GM23338 (cell line): ENCODE results near the gene EYS. TPM values are rescaled to one million over a fixed set of nuclear protein-coding genes. Genes with fewer than 3 reads are reported as not detected.
A peak's percentile ranks its signal among the peaks of the same experiment; 100 is the strongest.

ENCODE experiments used
- ATAC-seq: fragments of 200-7000 bp; cut with Tn5 transposase; 3 replicates; pipeline ENCODE4 v1.9.1; 2020
- DNase-seq: peaks from one replicate; pipeline ENCODE4 v3.0.0-alpha.2; 2015; ENCODE audit warnings: low spot score
- H2AFZ ChIP-seq: fragments of 200-600 bp; sonication (generic); 2 replicates; pipeline ENCODE4 v1.8.0; 2016; ENCODE audit warnings: antibody characterized with exemption, mild to moderate bottlenecking, moderate library complexity
- H3F3A ChIP-seq: fragments of 200-600 bp; sonication (generic); replicated peaks from 2 replicates; pipeline ENCODE4 v1.8.0; 2017; ENCODE audit warnings: antibody characterized with exemption, mixed run types, low read depth
- H3K27ac ChIP-seq: fragments of 200-600 bp; sonication (generic); 2 replicates; pipeline ENCODE4 v1.6.1; 2016; ENCODE audit warnings: low read depth
- H3K27me3 ChIP-seq: fragments of 200-600 bp; sonication (generic); 2 replicates; pipeline ENCODE4 v1.8.0; 2016; ENCODE audit warnings: mild to moderate bottlenecking, mixed run types, moderate library complexity; ENCODE audit not compliant: insufficient read depth
- H3K36me3 ChIP-seq: fragments of 200-600 bp; sonication (generic); 2 replicates; pipeline ENCODE4 v1.8.0; 2016; ENCODE audit warnings: mild to moderate bottlenecking; ENCODE audit not compliant: insufficient read depth
- H3K4me1 ChIP-seq: fragments of 200-600 bp; sonication (generic); 2 replicates; pipeline ENCODE4 v1.8.0; 2016; ENCODE audit warnings: mild to moderate bottlenecking, moderate library complexity; ENCODE audit not compliant: insufficient read depth
- H3K4me2 ChIP-seq: fragments of 200-600 bp; sonication (generic); 2 replicates; pipeline ENCODE4 v1.7.1; 2017; ENCODE audit warnings: mixed run types
- H3K4me3 ChIP-seq: fragments of 200-600 bp; sonication (generic); 2 replicates; pipeline ENCODE4 v1.6.1; 2016; ENCODE audit warnings: mixed run types
- H3K79me2 ChIP-seq: fragments of 200-600 bp; sonication (generic); replicated peaks from 2 replicates; pipeline ENCODE4 v1.8.0; 2017; ENCODE audit warnings: mild to moderate bottlenecking; ENCODE audit not compliant: insufficient read depth
- H3K9me2 ChIP-seq: fragments of 200-600 bp; sonication (generic); 2 replicates; pipeline ENCODE4 v1.8.0; 2017; ENCODE audit not compliant: insufficient read depth
- H4K20me1 ChIP-seq: fragments of 200-600 bp; sonication (generic); replicated peaks from 2 replicates; pipeline ENCODE4 v1.8.0; 2017; ENCODE audit warnings: mild to moderate bottlenecking; ENCODE audit not compliant: insufficient read depth
- H3K27ac Mint-ChIP-seq: 2 replicates; pipeline ENCODE4 v1.8.0; 2020; ENCODE audit warnings: inconsistent platforms, mild to moderate bottlenecking, moderate library complexity, mixed read lengths
- H3K27me3 Mint-ChIP-seq: 3 replicates; pipeline ENCODE4 v1.8.0; 2022; ENCODE audit warnings: low read depth, mild to moderate bottlenecking, moderate library complexity, mixed read lengths, inconsistent platforms; ENCODE audit not compliant: insufficient read depth, poor library complexity
- H3K36me3 Mint-ChIP-seq: 3 replicates; pipeline ENCODE4 v1.8.0; 2021; ENCODE audit warnings: low read depth, mild to moderate bottlenecking, inconsistent platforms, moderate library complexity, mixed read lengths
- H3K4me1 Mint-ChIP-seq: 3 replicates; pipeline ENCODE4 v1.8.0; 2020; ENCODE audit warnings: mild to moderate bottlenecking, inconsistent platforms, mixed read lengths
- H3K4me3 Mint-ChIP-seq: 3 replicates; pipeline ENCODE4 v1.8.0; 2021; ENCODE audit warnings: moderate library complexity, mild to moderate bottlenecking, inconsistent platforms, mixed read lengths
- H3K9me3 Mint-ChIP-seq: 3 replicates; pipeline ENCODE4 v1.8.0; 2020; ENCODE audit warnings: moderate library complexity, mild to moderate bottlenecking, inconsistent platforms, mixed read lengths
- CREB1 ChIP-seq: fragments of 250-450 bp; sonication (Bioruptor Pico); IDR thresholded peaks from 2 replicates; pipeline ENCODE4 v1.5.0; 2020; ENCODE audit warnings: low read depth, mild to moderate bottlenecking, moderate library complexity
- EZH2 ChIP-seq: fragments of 200-600 bp; sonication (generic); IDR thresholded peaks from one replicate; pipeline ENCODE4 v1.8.0; 2017; ENCODE audit warnings: antibody characterized with exemption, mild to moderate bottlenecking, low read depth; ENCODE audit not compliant: unreplicated experiment
- EZH2phosphoT487 ChIP-seq: fragments of 200-600 bp; sonication (generic); IDR thresholded peaks from one replicate; pipeline ENCODE4 v1.8.1; 2018; ENCODE audit warnings: antibody characterized with exemption; ENCODE audit not compliant: unreplicated experiment
- JUNB ChIP-seq: IDR thresholded peaks from one replicate; pipeline ENCODE4 v1.6.1; 2016; ENCODE audit warnings: antibody characterized with exemption; ENCODE audit not compliant: unreplicated experiment
- POLR2AphosphoS5 ChIP-seq: IDR thresholded peaks from 2 replicates; pipeline ENCODE4 v1.6.1; 2016; ENCODE audit warnings: antibody characterized with exemption, low read depth
- STAT1 ChIP-seq: IDR thresholded peaks from one replicate; pipeline ENCODE4 v1.6.1; 2016; ENCODE audit warnings: antibody characterized with exemption; ENCODE audit not compliant: unreplicated experiment
- ZNF114 ChIP-seq: fragments of 250-450 bp; sonication (Bioruptor Pico); IDR thresholded peaks from 2 replicates; pipeline ENCODE4 v1.5.0; 2020; ENCODE audit warnings: mild to moderate bottlenecking, moderate library complexity
- polyA plus RNA-seq: library from polyadenylated mRNA; unstranded; fragments of >200 nt; fragmentation: Nextera tagmentation; extraction: Ambion mirVana; gene quantifications from 2 replicates; pipeline ENCODE4 v1.2.1, GENCODE V29; 2016
- total RNA-seq: library from RNA; depleted of rRNA; stranded (reverse); fragments of >200 nt; shearing (Covaris generic); gene quantifications from 2 replicates; pipeline ENCODE4 v1.2.3, GENCODE V29; 2014
- TF ChIP-seq, protein P1 (sequence below): IDR thresholded peaks from one replicate; pipeline ENCODE4 v1.6.1; 2018; ENCODE audit warnings: antibody characterized with exemption; ENCODE audit not compliant: unreplicated experiment
- TF ChIP-seq, protein P2 (sequence below): IDR thresholded peaks from 2 replicates; pipeline ENCODE4 v1.6.1; 2016; ENCODE audit warnings: antibody characterized with exemption
- TF ChIP-seq, protein P3 (sequence below): fragments of 250-450 bp; sonication (Bioruptor Pico); IDR thresholded peaks from 2 replicates; pipeline ENCODE4 v1.5.0; 2020; ENCODE audit warnings: mild to moderate bottlenecking, moderate library complexity

Gene EYS
- total and polyA plus RNA-seq, 2 experiments from 2014 or later, result 0.38 to 0.52 TPM

DNA sequence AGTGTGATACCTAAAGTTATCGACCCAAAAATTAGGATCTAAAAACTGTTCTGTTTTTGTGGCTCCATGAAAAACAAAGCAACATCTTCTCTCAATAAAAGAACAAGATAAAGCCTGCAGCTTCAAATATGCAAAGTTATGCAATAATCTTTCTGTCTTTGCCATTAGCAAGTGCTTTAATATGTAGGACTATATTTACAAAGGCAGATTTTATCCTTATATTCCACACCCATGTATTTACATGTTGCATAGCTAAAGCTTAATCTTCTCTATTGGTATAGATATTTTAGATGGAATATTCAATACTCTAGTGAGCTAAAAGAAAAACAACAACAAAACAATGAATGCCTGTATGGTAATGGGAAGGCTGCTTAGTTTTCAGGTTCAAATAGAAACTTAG is 1443.2 kb downstream of the EYS start (continued):
- TF ChIP-seq, protein P1, sequence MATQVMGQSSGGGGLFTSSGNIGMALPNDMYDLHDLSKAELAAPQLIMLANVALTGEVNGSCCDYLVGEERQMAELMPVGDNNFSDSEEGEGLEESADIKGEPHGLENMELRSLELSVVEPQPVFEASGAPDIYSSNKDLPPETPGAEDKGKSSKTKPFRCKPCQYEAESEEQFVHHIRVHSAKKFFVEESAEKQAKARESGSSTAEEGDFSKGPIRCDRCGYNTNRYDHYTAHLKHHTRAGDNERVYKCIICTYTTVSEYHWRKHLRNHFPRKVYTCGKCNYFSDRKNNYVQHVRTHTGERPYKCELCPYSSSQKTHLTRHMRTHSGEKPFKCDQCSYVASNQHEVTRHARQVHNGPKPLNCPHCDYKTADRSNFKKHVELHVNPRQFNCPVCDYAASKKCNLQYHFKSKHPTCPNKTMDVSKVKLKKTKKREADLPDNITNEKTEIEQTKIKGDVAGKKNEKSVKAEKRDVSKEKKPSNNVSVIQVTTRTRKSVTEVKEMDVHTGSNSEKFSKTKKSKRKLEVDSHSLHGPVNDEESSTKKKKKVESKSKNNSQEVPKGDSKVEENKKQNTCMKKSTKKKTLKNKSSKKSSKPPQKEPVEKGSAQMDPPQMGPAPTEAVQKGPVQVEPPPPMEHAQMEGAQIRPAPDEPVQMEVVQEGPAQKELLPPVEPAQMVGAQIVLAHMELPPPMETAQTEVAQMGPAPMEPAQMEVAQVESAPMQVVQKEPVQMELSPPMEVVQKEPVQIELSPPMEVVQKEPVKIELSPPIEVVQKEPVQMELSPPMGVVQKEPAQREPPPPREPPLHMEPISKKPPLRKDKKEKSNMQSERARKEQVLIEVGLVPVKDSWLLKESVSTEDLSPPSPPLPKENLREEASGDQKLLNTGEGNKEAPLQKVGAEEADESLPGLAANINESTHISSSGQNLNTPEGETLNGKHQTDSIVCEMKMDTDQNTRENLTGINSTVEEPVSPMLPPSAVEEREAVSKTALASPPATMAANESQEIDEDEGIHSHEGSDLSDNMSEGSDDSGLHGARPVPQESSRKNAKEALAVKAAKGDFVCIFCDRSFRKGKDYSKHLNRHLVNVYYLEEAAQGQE, result no peak
- TF ChIP-seq EZH2phosphoT487 (no peak), STAT1 (no peak), CREB1 (CRISPR knock-in tag) (no peak)
- TF ChIP-seq, protein P2, sequence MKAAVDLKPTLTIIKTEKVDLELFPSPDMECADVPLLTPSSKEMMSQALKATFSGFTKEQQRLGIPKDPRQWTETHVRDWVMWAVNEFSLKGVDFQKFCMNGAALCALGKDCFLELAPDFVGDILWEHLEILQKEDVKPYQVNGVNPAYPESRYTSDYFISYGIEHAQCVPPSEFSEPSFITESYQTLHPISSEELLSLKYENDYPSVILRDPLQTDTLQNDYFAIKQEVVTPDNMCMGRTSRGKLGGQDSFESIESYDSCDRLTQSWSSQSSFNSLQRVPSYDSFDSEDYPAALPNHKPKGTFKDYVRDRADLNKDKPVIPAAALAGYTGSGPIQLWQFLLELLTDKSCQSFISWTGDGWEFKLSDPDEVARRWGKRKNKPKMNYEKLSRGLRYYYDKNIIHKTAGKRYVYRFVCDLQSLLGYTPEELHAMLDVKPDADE, result no peak

DNA sequence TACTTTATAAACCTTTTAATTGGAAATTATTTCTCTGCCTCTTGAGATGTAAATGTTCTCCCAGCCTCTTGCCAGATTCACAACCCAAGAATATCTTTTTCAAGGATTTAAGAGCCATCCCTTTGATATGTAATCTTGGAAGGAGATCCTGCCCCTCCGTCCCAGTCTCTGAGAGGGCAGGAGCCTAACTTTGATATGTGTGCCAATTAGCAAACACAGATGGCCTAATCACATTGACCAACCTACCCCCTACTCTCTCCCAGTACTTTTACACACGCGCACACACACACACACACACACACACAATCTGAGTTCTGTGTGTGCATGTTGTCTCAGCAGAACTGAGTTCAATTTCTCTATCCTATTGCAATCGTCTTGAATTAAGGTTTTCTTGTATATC is 1447.7 kb downstream of the EYS start:
- Mint-ChIP-seq H3K27ac (no peak overlapping the region), H3K9me3 (no peaks in the 10 kb centered on the region), H3K36me3 (no peaks in the 10 kb centered on the region), H3K4me3 (no peak overlapping the region), H3K27me3 (no peaks in the 10 kb centered on the region), H3K4me1 (peaks cover 36% of the 10 kb centered on the region)
- TF ChIP-seq EZH2, result no peak
- TF ChIP-seq STAT1, result no peak
- TF ChIP-seq JUNB, result no peak
- Histone ChIP-seq H3K27ac (no peak overlapping the region), H3K36me3 (no peaks in the 10 kb centered on the region), H3K27me3 (no peaks in the 10 kb centered on the region), H4K20me1 (no peaks in the 10 kb centered on the region), H3K4me2 (no peak overlapping the region; the same call in 1 of the 2 replicates), H3K4me3 (no peak overlapping the region), H3K9me2 (no peaks in the 10 kb centered on the region), H3F3A (no peaks in the 10 kb centered on the region), H2AFZ (no peak overlapping the region), H3K79me2 (no peaks in the 10 kb centered on the region), H3K4me1 (peaks cover 30% of the 10 kb centered on the region)
- ATAC-seq (peak; percentile 60), DNase-seq (peak; percentile 33)

DNA sequence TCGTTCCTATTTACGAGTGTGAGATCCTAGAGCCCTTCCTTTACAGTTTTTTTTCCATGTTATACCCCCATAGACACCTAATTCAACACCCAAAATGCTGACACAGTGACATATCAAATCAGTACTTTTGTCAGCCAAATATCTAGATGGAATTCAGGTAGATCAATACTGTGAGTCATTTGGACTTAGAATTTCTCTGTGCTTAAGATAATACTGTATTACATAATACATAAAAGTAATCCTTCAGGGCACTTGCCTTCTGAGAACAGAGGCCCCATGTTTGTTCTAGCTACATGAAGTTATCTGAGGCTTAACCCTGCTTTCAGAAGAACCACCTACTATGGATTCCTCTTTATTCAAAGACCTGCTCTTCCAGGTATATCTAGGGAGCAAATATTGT is 1448.3 kb downstream of the EYS start:
- peaks cover 25% of the 10 kb centered on the region for H3K4me1 ChIP-seq
- Mint-ChIP-seq H3K4me1 (peaks cover 32% of the 10 kb centered on the region), H3K4me3 (no peak overlapping the region), H3K9me3 (no peaks in the 10 kb centered on the region), H3K36me3 (no peaks in the 10 kb centered on the region), H3K27ac (no peak overlapping the region), H3K27me3 (no peaks in the 10 kb centered on the region)
- H4K20me1 ChIP-seq, result no peaks in the 10 kb centered on the region
- H3K4me3 ChIP-seq, result no peak overlapping the region
- DNase-seq, result no peak
- H2AFZ ChIP-seq, result no peak overlapping the region
- ATAC-seq, result no peak
- H3K9me2 ChIP-seq, result no peaks in the 10 kb centered on the region
- no peaks in the 10 kb centered on the region for H3K79me2 ChIP-seq
- no peaks in the 10 kb centered on the region for H3F3A ChIP-seq
- no peak overlapping the region for H3K27ac ChIP-seq
- no peak overlapping the region; the same call in 1 of the 2 replicates for H3K4me2 ChIP-seq
- no peaks in the 10 kb centered on the region for H3K27me3 ChIP-seq
- H3K36me3 ChIP-seq, result no peaks in the 10 kb centered on the region
- TF ChIP-seq POLR2AphosphoS5 (no peak), JUNB (no peak), STAT1 (no peak), ZNF114 (CRISPR knock-in tag) (no peak), CREB1 (CRISPR knock-in tag) (no peak)
- TF ChIP-seq, protein P3, sequence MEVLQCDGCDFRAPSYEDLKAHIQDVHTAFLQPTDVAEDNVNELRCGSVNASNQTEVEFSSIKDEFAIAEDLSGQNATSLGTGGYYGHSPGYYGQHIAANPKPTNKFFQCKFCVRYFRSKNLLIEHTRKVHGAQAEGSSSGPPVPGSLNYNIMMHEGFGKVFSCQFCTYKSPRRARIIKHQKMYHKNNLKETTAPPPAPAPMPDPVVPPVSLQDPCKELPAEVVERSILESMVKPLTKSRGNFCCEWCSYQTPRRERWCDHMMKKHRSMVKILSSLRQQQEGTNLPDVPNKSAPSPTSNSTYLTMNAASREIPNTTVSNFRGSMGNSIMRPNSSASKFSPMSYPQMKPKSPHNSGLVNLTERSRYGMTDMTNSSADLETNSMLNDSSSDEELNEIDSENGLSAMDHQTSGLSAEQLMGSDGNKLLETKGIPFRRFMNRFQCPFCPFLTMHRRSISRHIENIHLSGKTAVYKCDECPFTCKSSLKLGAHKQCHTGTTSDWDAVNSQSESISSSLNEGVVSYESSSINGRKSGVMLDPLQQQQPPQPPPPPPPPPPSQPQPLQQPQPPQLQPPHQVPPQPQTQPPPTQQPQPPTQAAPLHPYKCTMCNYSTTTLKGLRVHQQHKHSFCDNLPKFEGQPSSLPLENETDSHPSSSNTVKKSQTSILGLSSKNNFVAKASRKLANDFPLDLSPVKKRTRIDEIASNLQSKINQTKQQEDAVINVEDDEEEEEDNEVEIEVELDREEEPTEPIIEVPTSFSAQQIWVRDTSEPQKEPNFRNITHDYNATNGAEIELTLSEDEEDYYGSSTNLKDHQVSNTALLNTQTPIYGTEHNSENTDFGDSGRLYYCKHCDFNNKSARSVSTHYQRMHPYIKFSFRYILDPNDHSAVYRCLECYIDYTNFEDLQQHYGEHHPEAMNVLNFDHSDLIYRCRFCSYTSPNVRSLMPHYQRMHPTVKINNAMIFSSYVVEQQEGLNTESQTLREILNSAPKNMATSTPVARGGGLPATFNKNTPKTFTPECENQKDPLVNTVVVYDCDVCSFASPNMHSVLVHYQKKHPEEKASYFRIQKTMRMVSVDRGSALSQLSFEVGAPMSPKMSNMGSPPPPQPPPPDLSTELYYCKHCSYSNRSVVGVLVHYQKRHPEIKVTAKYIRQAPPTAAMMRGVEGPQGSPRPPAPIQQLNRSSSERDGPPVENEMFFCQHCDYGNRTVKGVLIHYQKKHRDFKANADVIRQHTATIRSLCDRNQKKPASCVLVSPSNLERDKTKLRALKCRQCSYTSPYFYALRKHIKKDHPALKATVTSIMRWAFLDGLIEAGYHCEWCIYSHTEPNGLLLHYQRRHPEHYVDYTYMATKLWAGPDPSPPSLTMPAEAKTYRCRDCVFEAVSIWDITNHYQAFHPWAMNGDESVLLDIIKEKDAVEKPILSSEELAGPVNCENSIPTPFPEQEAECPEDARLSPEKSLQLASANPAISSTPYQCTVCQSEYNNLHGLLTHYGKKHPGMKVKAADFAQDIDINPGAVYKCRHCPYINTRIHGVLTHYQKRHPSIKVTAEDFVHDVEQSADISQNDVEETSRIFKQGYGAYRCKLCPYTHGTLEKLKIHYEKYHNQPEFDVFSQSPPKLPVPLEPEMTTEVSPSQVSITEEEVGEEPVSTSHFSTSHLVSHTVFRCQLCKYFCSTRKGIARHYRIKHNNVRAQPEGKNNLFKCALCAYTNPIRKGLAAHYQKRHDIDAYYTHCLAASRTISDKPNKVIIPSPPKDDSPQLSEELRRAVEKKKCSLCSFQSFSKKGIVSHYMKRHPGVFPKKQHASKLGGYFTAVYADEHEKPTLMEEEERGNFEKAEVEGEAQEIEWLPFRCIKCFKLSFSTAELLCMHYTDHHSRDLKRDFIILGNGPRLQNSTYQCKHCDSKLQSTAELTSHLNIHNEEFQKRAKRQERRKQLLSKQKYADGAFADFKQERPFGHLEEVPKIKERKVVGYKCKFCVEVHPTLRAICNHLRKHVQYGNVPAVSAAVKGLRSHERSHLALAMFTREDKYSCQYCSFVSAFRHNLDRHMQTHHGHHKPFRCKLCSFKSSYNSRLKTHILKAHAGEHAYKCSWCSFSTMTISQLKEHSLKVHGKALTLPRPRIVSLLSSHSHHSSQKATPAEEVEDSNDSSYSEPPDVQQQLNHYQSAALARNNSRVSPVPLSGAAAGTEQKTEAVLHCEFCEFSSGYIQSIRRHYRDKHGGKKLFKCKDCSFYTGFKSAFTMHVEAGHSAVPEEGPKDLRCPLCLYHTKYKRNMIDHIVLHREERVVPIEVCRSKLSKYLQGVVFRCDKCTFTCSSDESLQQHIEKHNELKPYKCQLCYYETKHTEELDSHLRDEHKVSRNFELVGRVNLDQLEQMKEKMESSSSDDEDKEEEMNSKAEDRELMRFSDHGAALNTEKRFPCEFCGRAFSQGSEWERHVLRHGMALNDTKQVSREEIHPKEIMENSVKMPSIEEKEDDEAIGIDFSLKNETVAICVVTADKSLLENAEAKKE (CRISPR knock-in tag), result no peak
